Endothelial cell of umbilical vein (primary cell): ENCODE results near the gene TTC34. TPM values are rescaled to one million over a fixed set of nuclear protein-coding genes. Genes with fewer than 3 reads are reported as not detected.

ENCODE experiments used
- BruUV-seq: library from RNA; stranded (reverse); fragments of 400-500 nt; replicated peaks from 2 replicates; lab custom pipeline; 2021; lab: Mats Ljungman, UMichigan
- CTCF ChIA-PET: fragments of 300-600, 350-600 bp; sonication (Branson Sonifier 250); formaldehyde crosslinking; loops from one replicate; lab custom pipeline; 2021; ENCODE audit warnings: antibody characterized with exemption, inconsistent platforms; lab: Charles Lee
- POLR2A ChIA-PET: fragments of 300-600, 350-600 bp; sonication (Branson Sonifier 250); formaldehyde crosslinking; loops from one replicate; lab custom pipeline; 2021; ENCODE audit warnings: antibody characterized with exemption, inconsistent platforms; lab: Charles Lee
- DNase-seq: peaks from one replicate; pipeline ENCODE4 v3.0.0-alpha.2; 2011; ENCODE audit warnings: low read depth, low spot score
- FAIRE-seq: peaks from 2 replicates; lab custom pipeline; 2011; peaks lifted over from hg19 to GRCh38; lab: Jason Lieb, UNC
- H2AFZ ChIP-seq: 2 replicates; pipeline ENCODE4 v1.6.0; 2012; ENCODE audit warnings: low read depth, low read length, control low read depth, inconsistent platforms
- H3K27ac ChIP-seq: 2 replicates; pipeline ENCODE4 v1.5.1; 2011; ENCODE audit warnings: low read depth, mild to moderate bottlenecking, control low read depth, low read length, moderate library complexity; ENCODE audit not compliant: insufficient read depth
- H3K27me3 ChIP-seq, 2 experiments: 2 replicates each; pipeline versions ENCODE4 v1.6.0 to v1.6.1; 2011; ENCODE audit warnings: low read length in 2 of 2, mixed read lengths in 1 of 2; ENCODE audit not compliant: control insufficient read depth in 2 of 2, insufficient read depth in 2 of 2
- H3K36me3 ChIP-seq, 2 experiments: 2 replicates in 1 of 2; 3 replicates in 1 of 2; pipeline ENCODE4 v1.5.1; 2011; ENCODE audit warnings: low read length in 2 of 2, mild to moderate bottlenecking in 1 of 2, moderate library complexity in 1 of 2; ENCODE audit not compliant: control insufficient read depth in 2 of 2, insufficient read depth in 2 of 2; ENCODE audit errors: extremely low read depth in 1 of 2
- H3K4me1 ChIP-seq: 3 replicates; pipeline ENCODE4 v1.5.1; 2011; ENCODE audit warnings: mild to moderate bottlenecking, low read length; ENCODE audit not compliant: control insufficient read depth, insufficient read depth; ENCODE audit errors: extremely low read depth
- H3K4me2 ChIP-seq: 2 replicates; pipeline ENCODE4 v1.6.1; 2011; ENCODE audit warnings: low read length, control low read depth, mixed read lengths; ENCODE audit not compliant: insufficient read depth
- H3K4me3 ChIP-seq, 3 experiments: fragments of 200-600 bp in 1 of 3; sonication (generic), shearing (Covaris generic) in 1 of 3; replicated peaks in 1 of 3; 2 replicates each; pipeline ENCODE4 v1.5.1; 2011 to 2016; ENCODE audit warnings: control low read depth in 3 of 3, low read length in 3 of 3, mild to moderate bottlenecking in 2 of 3, inconsistent platforms in 1 of 3, low read depth in 1 of 3, moderate library complexity in 1 of 3; ENCODE audit not compliant: insufficient read depth in 1 of 3
- H3K79me2 ChIP-seq: 2 replicates; pipeline ENCODE4 v1.6.0; 2012; ENCODE audit warnings: low read length, inconsistent platforms; ENCODE audit not compliant: control insufficient read depth, insufficient read depth
- H3K9ac ChIP-seq: replicated peaks from 2 replicates; pipeline ENCODE3; 2011; ENCODE audit warnings: low read length, control low read depth; ENCODE audit not compliant: insufficient read depth; ENCODE audit errors: extremely low read depth
- H3K9me1 ChIP-seq: replicated peaks from 3 replicates; pipeline ENCODE4 v1.6.0; 2011; ENCODE audit warnings: mild to moderate bottlenecking, low read length; ENCODE audit not compliant: control insufficient read depth, insufficient read depth; ENCODE audit errors: extremely low read depth
- H3K9me3 ChIP-seq: replicated peaks from 2 replicates; pipeline ENCODE4 v1.5.1; 2012; ENCODE audit warnings: low read length, inconsistent platforms; ENCODE audit not compliant: control insufficient read depth, insufficient read depth
- H4K20me1 ChIP-seq: replicated peaks from 2 replicates; pipeline ENCODE3; 2011; ENCODE audit warnings: mild to moderate bottlenecking, low read length; ENCODE audit not compliant: control insufficient read depth, insufficient read depth; ENCODE audit errors: extremely low read depth
- EZH2 ChIP-seq: IDR thresholded peaks from 2 replicates; pipeline ENCODE4 v1.6.1; 2012; ENCODE audit warnings: borderline replicate concordance, low read depth, mild to moderate bottlenecking, moderate library complexity, low read length, inconsistent platforms; ENCODE audit not compliant: severe bottlenecking
- FOS ChIP-seq: IDR thresholded peaks from 2 replicates; pipeline ENCODE4 v1.6.1; 2011; ENCODE audit warnings: mild to moderate bottlenecking, low read length, moderate library complexity, borderline replicate concordance; ENCODE audit not compliant: insufficient read depth
- GATA2 ChIP-seq: IDR thresholded peaks from 2 replicates; pipeline ENCODE4 v1.7.0; 2011; ENCODE audit warnings: low read depth, mild to moderate bottlenecking, moderate library complexity, mixed read lengths, low read length; ENCODE audit not compliant: insufficient read length, insufficient read depth
- JUN ChIP-seq: IDR thresholded peaks from 2 replicates; pipeline ENCODE4 v1.6.1; 2011; ENCODE audit warnings: borderline replicate concordance, low read depth; ENCODE audit not compliant: insufficient read length, insufficient read depth
- MYC ChIP-seq: IDR thresholded peaks from one replicate; pipeline ENCODE4 v1.6.1; 2011; ENCODE audit warnings: mild to moderate bottlenecking, low read depth, low read length
- POLR2A ChIP-seq: IDR thresholded peaks from 2 replicates; pipeline ENCODE4 v1.6.1; 2012; ENCODE audit warnings: low read depth, mild to moderate bottlenecking, control low read depth, low read length
- POLR2AphosphoS5 ChIP-seq: IDR thresholded peaks from 2 replicates; pipeline ENCODE4 v1.6.1; 2012; ENCODE audit warnings: low read depth, mild to moderate bottlenecking, control low read depth, low read length, moderate library complexity; ENCODE audit not compliant: insufficient read depth
- dilution Hi-C: fragments of 300-500 bp; cut with MboI; formaldehyde crosslinking; loops from one replicate; pipeline ENCODE4 v1.15.0; 2019; ENCODE audit warnings: low sequenced_read_pairs; ENCODE audit not compliant: extremely low pct_ligation_motif_present
- intact Hi-C: fragments of 100-400 bp; cut with micrococcal nuclease; formaldehyde crosslinking; loops from one replicate; pipeline ENCODE4 v1.10.0; 2022
- polyA plus RNA-seq, 4 experiments: library from polyadenylated mRNA; depleted of rRNA in 3 of 4; stranded (reverse) in 3 of 4; unstranded in 1 of 4; fragments of >200 nt; gene quantifications; 2 replicates each; pipeline versions ENCODE4 v1.2.1 to v1.2.3, GENCODE V29; 2011 to 2012; ENCODE audit warnings: missing spikeins in 1 of 4
- total RNA-seq: library from RNA; stranded (reverse); gene quantifications from 2 replicates; pipeline ENCODE4 v1.2.3, GENCODE V29; 2021
- TF ChIP-seq, protein P1 (sequence below), 2 donors: IDR thresholded peaks; 1 replicate in 1 of 2; 2 replicates in 1 of 2; pipeline ENCODE4 v1.5.1; 2011; ENCODE audit warnings: low read length in 2 of 2, mild to moderate bottlenecking in 2 of 2, moderate library complexity in 2 of 2, control low read depth in 1 of 2, inconsistent platforms in 1 of 2, low read depth in 1 of 2; ENCODE audit not compliant: insufficient read depth in 1 of 2; ENCODE audit errors: extremely low read depth in 1 of 2
- TF ChIP-seq, protein P2 (sequence below): IDR thresholded peaks from 2 replicates; pipeline ENCODE4 v1.6.1; 2011; ENCODE audit not compliant: insufficient read depth, insufficient read length

The TTC34 gene
- total and polyA plus RNA-seq, 2 donors (not counting 3 experiments of a cell fraction or from before 2014, with no cell fraction given): 0.08 to 0.77 TPM

DNA sequence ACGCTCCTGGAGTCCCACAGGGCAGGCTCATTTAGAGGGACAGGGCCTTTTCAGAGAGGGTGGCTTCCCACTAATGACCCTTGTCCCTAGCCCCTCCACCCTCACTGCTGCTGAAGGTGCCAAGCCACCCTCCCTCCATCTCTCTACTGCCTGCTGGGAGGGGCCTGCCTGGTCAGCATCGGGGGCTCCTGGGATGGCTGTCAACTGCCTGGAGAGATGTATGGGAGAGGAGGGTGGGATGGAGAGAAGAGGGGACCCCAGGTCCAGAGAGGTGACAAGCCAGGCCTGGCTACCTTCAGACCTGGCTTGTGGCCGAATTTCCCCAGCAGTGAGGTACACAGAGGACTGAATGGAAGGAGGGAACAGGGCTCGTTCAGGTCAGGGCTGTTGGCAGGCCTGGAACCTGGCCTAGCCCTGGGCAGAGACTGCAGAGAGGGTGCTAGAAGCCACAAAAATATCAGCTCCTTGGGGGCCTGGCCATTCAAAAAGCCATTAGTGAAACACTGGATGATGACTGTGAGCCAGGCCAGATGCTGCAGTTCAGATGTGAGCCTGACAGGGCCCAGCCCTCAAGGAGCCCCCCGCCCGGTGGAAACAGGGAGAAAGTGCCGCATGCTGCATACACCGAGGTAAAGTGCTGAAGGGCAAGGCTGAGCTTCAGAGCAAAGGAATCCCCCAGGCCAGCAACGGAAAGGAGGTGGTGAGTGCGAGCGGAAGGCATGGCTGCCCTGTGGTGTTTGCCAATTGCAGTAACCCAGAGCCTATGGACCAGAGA lies 188.7 kb downstream of the TTC34 start:
- Histone ChIP-seq H3K9me1 (no peaks in the 10 kb centered on the region), H4K20me1 (no peaks in the 10 kb centered on the region)
- CTCF ChIA-PET: no interaction called here

More for the DNA sequence above, 188.7 kb downstream of the TTC34 start:
- intact Hi-C loops: no loop called here
- DNase-seq (no peak), FAIRE-seq (no peak)
- H2AFZ ChIP-seq: no peak overlapping the region
- no peaks in the 10 kb centered on the region for H3K79me2 ChIP-seq
- H3K4me1 ChIP-seq: no peaks in the 10 kb centered on the region
- no peak overlapping the region for H3K4me3 ChIP-seq
- POLR2A ChIA-PET: no interaction called here
- H3K4me2 ChIP-seq: no peak overlapping the region
- H3K36me3 ChIP-seq: no peaks in the 10 kb centered on the region
- dilution Hi-C loops: no loop called here
- no peaks in the 10 kb centered on the region for H3K9me3 ChIP-seq
- BruUV-seq: no TSS peak
- no peaks in the 10 kb centered on the region for H3K27me3 ChIP-seq
- TF ChIP-seq EZH2: no peak
- TF ChIP-seq JUN: no peak
- TF ChIP-seq, protein P1, sequence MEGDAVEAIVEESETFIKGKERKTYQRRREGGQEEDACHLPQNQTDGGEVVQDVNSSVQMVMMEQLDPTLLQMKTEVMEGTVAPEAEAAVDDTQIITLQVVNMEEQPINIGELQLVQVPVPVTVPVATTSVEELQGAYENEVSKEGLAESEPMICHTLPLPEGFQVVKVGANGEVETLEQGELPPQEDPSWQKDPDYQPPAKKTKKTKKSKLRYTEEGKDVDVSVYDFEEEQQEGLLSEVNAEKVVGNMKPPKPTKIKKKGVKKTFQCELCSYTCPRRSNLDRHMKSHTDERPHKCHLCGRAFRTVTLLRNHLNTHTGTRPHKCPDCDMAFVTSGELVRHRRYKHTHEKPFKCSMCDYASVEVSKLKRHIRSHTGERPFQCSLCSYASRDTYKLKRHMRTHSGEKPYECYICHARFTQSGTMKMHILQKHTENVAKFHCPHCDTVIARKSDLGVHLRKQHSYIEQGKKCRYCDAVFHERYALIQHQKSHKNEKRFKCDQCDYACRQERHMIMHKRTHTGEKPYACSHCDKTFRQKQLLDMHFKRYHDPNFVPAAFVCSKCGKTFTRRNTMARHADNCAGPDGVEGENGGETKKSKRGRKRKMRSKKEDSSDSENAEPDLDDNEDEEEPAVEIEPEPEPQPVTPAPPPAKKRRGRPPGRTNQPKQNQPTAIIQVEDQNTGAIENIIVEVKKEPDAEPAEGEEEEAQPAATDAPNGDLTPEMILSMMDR (IDR thresholded peaks at IDR 0.05; ENCODE audit: extremely low read depth in 1 of 2, insufficient read depth in 1 of 2, low read depth in 1 of 2, low read length in 2 of 2): no peak
- no peak for TF ChIP-seq GATA2
- TF ChIP-seq, protein P2, sequence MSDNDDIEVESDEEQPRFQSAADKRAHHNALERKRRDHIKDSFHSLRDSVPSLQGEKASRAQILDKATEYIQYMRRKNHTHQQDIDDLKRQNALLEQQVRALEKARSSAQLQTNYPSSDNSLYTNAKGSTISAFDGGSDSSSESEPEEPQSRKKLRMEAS: no peak
- TF ChIP-seq MYC: no peak
- no peak for TF ChIP-seq POLR2A
- no peak for TF ChIP-seq FOS
- TF ChIP-seq POLR2AphosphoS5: no peak
- no peak overlapping the region for H3K27ac ChIP-seq
- H3K9ac ChIP-seq: no peak overlapping the region
